Neural progenitor cell (in vitro differentiated cells): ENCODE data around the gene APOD. TPM values are rescaled to one million over a fixed set of nuclear protein-coding genes. Genes with fewer than 3 reads are reported as not detected.
A peak's percentile ranks its signal among the peaks of the same experiment; 100 is the strongest.

Source experiments
- DNase-seq: peaks from one replicate; pipeline ENCODE4 v3.0.0-alpha.2; 2016; ENCODE audit warnings: low spot score
- H2AFZ ChIP-seq: fragments of 200-600 bp; sonication (generic); replicated peaks from 2 replicates; pipeline ENCODE4 v1.6.1; 2016; ENCODE audit warnings: antibody characterized with exemption
- H3F3A ChIP-seq: fragments of 200-600 bp; sonication (generic); 2 replicates; pipeline ENCODE4 v1.6.1; 2016; ENCODE audit warnings: antibody characterized with exemption, low read depth
- H3K27ac ChIP-seq: fragments of 200-600 bp; sonication (generic); 2 replicates; pipeline ENCODE4 v1.5.1; 2016; ENCODE audit warnings: mild to moderate bottlenecking
- H3K27me3 ChIP-seq: fragments of 200-600 bp; sonication (generic); 2 replicates; pipeline ENCODE4 v1.6.1; 2016; ENCODE audit warnings: mild to moderate bottlenecking, moderate library complexity
- H3K36me3 ChIP-seq: fragments of 200-600 bp; sonication (generic); 2 replicates; pipeline ENCODE4 v1.5.1; 2016
- H3K4me1 ChIP-seq: fragments of 200-600 bp; sonication (generic); 2 replicates; pipeline ENCODE4 v1.6.1; 2016; ENCODE audit warnings: mixed run types
- H3K4me2 ChIP-seq: fragments of 200-600 bp; sonication (generic); 2 replicates; pipeline ENCODE4 v1.6.1; 2016
- H3K4me3 ChIP-seq: fragments of 200-600 bp; sonication (generic); 2 replicates; pipeline ENCODE4 v1.5.1; 2016
- H3K79me2 ChIP-seq: fragments of 200-600 bp; sonication (generic); 2 replicates; pipeline ENCODE4 v1.6.1; 2016; ENCODE audit warnings: low read depth
- H3K9ac ChIP-seq: fragments of 200-600 bp; sonication (generic); 2 replicates; pipeline ENCODE4 v1.6.1; 2016
- H3K9me3 ChIP-seq: fragments of 200-600 bp; sonication (generic); 2 replicates; pipeline ENCODE4 v1.5.1; 2016; ENCODE audit warnings: low read depth
- H4K20me1 ChIP-seq: fragments of 200-600 bp; sonication (generic); 2 replicates; pipeline ENCODE4 v1.6.1; 2016; ENCODE audit warnings: low read depth
- H3K27ac Mint-ChIP-seq: 3 replicates; pipeline ENCODE4 v1.8.0; 2021; ENCODE audit warnings: mixed read lengths
- H3K27me3 Mint-ChIP-seq: 2 replicates; pipeline ENCODE4 v1.8.0; 2022; ENCODE audit warnings: low read depth, mild to moderate bottlenecking, inconsistent platforms, moderate library complexity, mixed read lengths; ENCODE audit not compliant: insufficient read depth
- H3K36me3 Mint-ChIP-seq: 3 replicates; pipeline ENCODE4 v1.8.0; 2021; ENCODE audit warnings: mixed read lengths
- H3K4me1 Mint-ChIP-seq: 3 replicates; pipeline ENCODE4 v1.8.0; 2021; ENCODE audit warnings: mixed read lengths
- H3K4me3 Mint-ChIP-seq: 3 replicates; pipeline ENCODE4 v1.8.0; 2021; ENCODE audit warnings: mild to moderate bottlenecking, moderate library complexity, mixed read lengths
- H3K9me3 Mint-ChIP-seq: 3 replicates; pipeline ENCODE4 v1.8.0; 2020; ENCODE audit warnings: mixed read lengths
- CTCF ChIP-seq: fragments of 200-600 bp; sonication (generic); IDR thresholded peaks from 2 replicates; pipeline ENCODE4 v1.5.1; 2017; ENCODE audit warnings: antibody characterized with exemption, mild to moderate bottlenecking
- EZH2 ChIP-seq: fragments of 200-600 bp; sonication (generic); IDR thresholded peaks from 2 replicates; pipeline ENCODE4 v1.6.1; 2017; ENCODE audit warnings: antibody characterized with exemption, mild to moderate bottlenecking, moderate library complexity
- EZH2phosphoT487 ChIP-seq: fragments of 200-600 bp; sonication (generic); IDR thresholded peaks from 2 replicates; pipeline ENCODE4 v1.6.1; 2017; ENCODE audit warnings: antibody characterized with exemption
- total RNA-seq: library from RNA; depleted of rRNA; stranded (reverse); fragments of >200 nt; gene quantifications from 2 replicates; pipeline ENCODE4 v1.2.3, GENCODE V29; 2015; ENCODE audit warnings: low replicate concordance

APOD gene
- total RNA-seq, 1 donor from 2014 or later = not detected

- TF ChIP-seq CTCF (no peak), EZH2 (no peak), EZH2phosphoT487 (no peak)
- no peaks in the 10 kb centered on the region for H3K36me3 Mint-ChIP-seq
- Histone ChIP-seq H3K27me3 (peaks cover 23% of the 10 kb centered on the region), H3K4me1 (peaks cover 12% of the 10 kb centered on the region), H3K4me2 (no peak overlapping the region), H3F3A (no peaks in the 10 kb centered on the region), H2AFZ (no peak overlapping the region), H3K4me3 (no peak overlapping the region), H3K9me3 (no peaks in the 10 kb centered on the region), H3K9ac (no peak overlapping the region), H3K36me3 (no peaks in the 10 kb centered on the region), H4K20me1 (peaks cover 25% of the 10 kb centered on the region), H3K27ac (no peak overlapping the region), H3K79me2 (peaks cover 31% of the 10 kb centered on the region)
- H3K4me1 Mint-ChIP-seq = peaks cover 43% of the 10 kb centered on the region
- H3K4me3 Mint-ChIP-seq = peak overlapping the region; percentile 89
- peaks cover 8% of the 10 kb centered on the region for H3K27me3 Mint-ChIP-seq
- no peaks in the 10 kb centered on the region for H3K9me3 Mint-ChIP-seq
- no peak overlapping the region for H3K27ac Mint-ChIP-seq
- DNase-seq = no peak
Observed at GRCh38 chr3:195544634-195545033, 39.1 kb downstream of the APOD start.

GRCh38 chr3:195544230-195544536, 39.6 kb downstream of the APOD start:
- TF ChIP-seq EZH2 (no peak), EZH2phosphoT487 (no peak), CTCF (no peak)
- H3K27me3 ChIP-seq = peaks cover 23% of the 10 kb centered on the region
- H3K4me3 ChIP-seq = peak overlapping the region; percentile 88
- no peak overlapping the region for H3K27ac ChIP-seq
- H3K9me3 Mint-ChIP-seq = no peaks in the 10 kb centered on the region
- H3K4me3 Mint-ChIP-seq = peak overlapping the region; percentile 89
- no peak for DNase-seq
- H3K9ac ChIP-seq = no peak overlapping the region
- peaks cover 36% of the 10 kb centered on the region for H3K79me2 ChIP-seq
- H3F3A ChIP-seq = no peaks in the 10 kb centered on the region
- peaks cover 25% of the 10 kb centered on the region for H4K20me1 ChIP-seq
- H3K36me3 Mint-ChIP-seq = no peaks in the 10 kb centered on the region
- H2AFZ ChIP-seq = peak overlapping the region; percentile 86
- H3K4me1 Mint-ChIP-seq = peaks cover 43% of the 10 kb centered on the region
- H3K9me3 ChIP-seq = no peaks in the 10 kb centered on the region
- peak overlapping the region; percentile 88 for H3K4me2 ChIP-seq
- peaks cover 12% of the 10 kb centered on the region for H3K4me1 ChIP-seq
- H3K27ac Mint-ChIP-seq = peak overlapping the region; percentile 15
- H3K36me3 ChIP-seq = no peaks in the 10 kb centered on the region
- H3K27me3 Mint-ChIP-seq = peaks cover 8% of the 10 kb centered on the region

GRCh38 chr3:195543500-195544229, 40.1 kb downstream of the APOD start:
- H3K27ac Mint-ChIP-seq = peak overlapping the region; percentile 15
- peak; percentile 55 for DNase-seq
- H3K4me3 Mint-ChIP-seq = peak overlapping the region; percentile 89
- peaks cover 23% of the 10 kb centered on the region for H3K27me3 ChIP-seq
- no peaks in the 10 kb centered on the region for H3K36me3 Mint-ChIP-seq
- peaks cover 25% of the 10 kb centered on the region for H4K20me1 ChIP-seq
- H3K4me3 ChIP-seq = peak overlapping the region; percentile 88
- peaks cover 8% of the 10 kb centered on the region for H3K27me3 Mint-ChIP-seq
- H3K27ac ChIP-seq = no peak overlapping the region
- H3K4me1 Mint-ChIP-seq = peaks cover 40% of the 10 kb centered on the region
- no peaks in the 10 kb centered on the region for H3K9me3 ChIP-seq
- no peak overlapping the region for H3K9ac ChIP-seq
- H3K4me1 ChIP-seq = peaks cover 12% of the 10 kb centered on the region
- peak; percentile 15 for TF ChIP-seq EZH2phosphoT487
- no peak for TF ChIP-seq EZH2
- H3K79me2 ChIP-seq = peaks cover 41% of the 10 kb centered on the region
- no peaks in the 10 kb centered on the region for H3K36me3 ChIP-seq
- no peaks in the 10 kb centered on the region for H3F3A ChIP-seq
- H3K4me2 ChIP-seq = peak overlapping the region; percentile 88
- H3K9me3 Mint-ChIP-seq = no peaks in the 10 kb centered on the region
- H2AFZ ChIP-seq = peak overlapping the region; percentile 86
